Esophagus (tissue), 2 donors: ENCODE measurements around the gene PAQR7. TPM values are rescaled to one million over a fixed set of nuclear protein-coding genes. Genes with fewer than 3 reads are reported as not detected.
A peak's percentile ranks its signal among the peaks of the same experiment; 100 is the strongest.

ENCODE experiments used
- H3K27ac ChIP-seq, 2 donors: one replicate each; pipeline ENCODE4 v1.5.1; 2013; ENCODE audit warnings: low read depth in 2 of 2, mild to moderate bottlenecking in 2 of 2, inconsistent platforms in 1 of 2, low read length in 1 of 2, moderate library complexity in 1 of 2
- H3K27me3 ChIP-seq, 2 donors: one replicate each; pipeline ENCODE4 v1.6.1; 2013; ENCODE audit warnings: low read length in 2 of 2, control low read depth in 1 of 2, mild to moderate bottlenecking in 1 of 2; ENCODE audit not compliant: insufficient read depth in 2 of 2, control insufficient read depth in 1 of 2
- H3K36me3 ChIP-seq, 2 donors: one replicate each; pipeline ENCODE4 v1.6.1; 2013; ENCODE audit warnings: low read length in 1 of 2; ENCODE audit not compliant: control insufficient read depth in 2 of 2, insufficient read depth in 2 of 2
- H3K4me1 ChIP-seq, 2 donors: one replicate each; pipeline ENCODE4 v1.6.1; 2013; ENCODE audit warnings: low read length in 1 of 2; ENCODE audit not compliant: control insufficient read depth in 2 of 2, insufficient read depth in 2 of 2
- H3K4me3 ChIP-seq, 2 donors: one replicate each; pipeline ENCODE4 v1.5.1; 2013; ENCODE audit warnings: low read length in 2 of 2, mild to moderate bottlenecking in 2 of 2, low read depth in 1 of 2, moderate library complexity in 1 of 2
- H3K9me3 ChIP-seq, 2 donors: one replicate each; pipeline ENCODE4 v1.6.1; 2013; ENCODE audit warnings: mild to moderate bottlenecking in 2 of 2, low read depth in 1 of 2, low read length in 1 of 2, moderate library complexity in 1 of 2; ENCODE audit not compliant: control insufficient read depth in 2 of 2, insufficient read depth in 1 of 2
- WGBS, 2 donors: extraction: QIAGEN DNeasy Blood & Tissue Kit; methylation state at CpG; one replicate each; pipeline ENCODE4 v1.1.7; 2013; 5-methylcytosine and 5-hydroxymethylcytosine counted together
- polyA plus RNA-seq, 2 donors: library from polyadenylated mRNA; stranded (reverse); fragments of 200-250 nt; gene quantifications; one replicate each; pipeline ENCODE4 v1.2.3, GENCODE V29; 2013
- donor health status: healthy with polysubstance abuse.
- donor health status: Bipolar disorder and iron deficiency.

Gene PAQR7
- polyA plus RNA-seq, 2 donors: 9.5 to 14.3 TPM

- 16 to 27% methylated on average over 29 to 32 of the region's 32 CpGs for WGBS, 2 donors
- Histone ChIP-seq H3K27ac (peak overlapping the region; percentile 92 to 95), H3K4me1 (peaks cover 10 to 24% of the 10 kb centered on the region in 2 donors)
These were observed 566 bp upstream of the PAQR7 start for GRCh38 chr1:25875856-25876692.

GRCh38 chr1:25874635-25875153 lies 814 bp downstream of the PAQR7 start:
- WGBS, 2 donors: 23 to 25% methylated on average over 8 of the region's 8 CpGs
- H3K4me3 ChIP-seq: peak overlapping the region; percentile 61 to 75
- H3K9me3 ChIP-seq: no peaks in the 10 kb centered on the region
- peaks cover 0 to 3% of the 10 kb centered on the region in 2 donors for H3K36me3 ChIP-seq
- H3K27ac ChIP-seq: peak overlapping the region; percentile 92 to 95
- peaks cover 11 to 23% of the 10 kb centered on the region in 2 donors for H3K4me1 ChIP-seq
- H3K27me3 ChIP-seq: no peaks in the 10 kb centered on the region

More at GRCh38 chr1:25875856-25876692, 566 bp upstream of the PAQR7 start:
- H3K9me3 ChIP-seq: no peaks in the 10 kb centered on the region
- H3K36me3 ChIP-seq: no peaks in the 10 kb centered on the region
- peak overlapping the region; percentile 61 to 75 for H3K4me3 ChIP-seq
- no peaks in the 10 kb centered on the region for H3K27me3 ChIP-seq

DNA sequence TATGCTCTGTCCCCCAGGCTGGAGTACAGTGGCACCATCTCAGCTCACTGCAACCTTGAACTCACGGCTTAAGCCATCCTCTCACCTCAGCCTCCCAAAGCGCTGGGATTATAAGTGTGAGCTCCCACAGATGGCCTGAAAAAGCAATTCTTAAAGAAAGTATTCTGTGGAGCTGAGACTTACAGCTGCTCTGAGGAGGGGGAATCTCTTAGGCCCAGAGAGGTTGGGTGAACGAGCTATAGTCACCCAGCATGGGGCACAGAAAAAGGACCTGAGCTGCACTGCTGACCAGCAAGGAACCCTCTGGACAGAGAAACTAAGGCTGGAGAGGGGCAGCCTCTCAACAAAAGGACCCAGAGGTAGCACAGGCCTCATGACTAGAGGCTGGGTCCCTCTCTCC lies 1.3 kb downstream of the PAQR7 start:
- H3K36me3 ChIP-seq: peaks cover 0 to 3% of the 10 kb centered on the region in 2 donors
- 82 to 87% methylated on average over 3 of the region's 3 CpGs for WGBS, 2 donors
- no peaks in the 10 kb centered on the region for H3K9me3 ChIP-seq
- no peaks in the 10 kb centered on the region for H3K27me3 ChIP-seq
- H3K27ac ChIP-seq: peak overlapping the region; percentile 92 to 95
- peak overlapping the region; percentile 61 to 75 for H3K4me3 ChIP-seq
- peaks cover 11 to 20% of the 10 kb centered on the region in 2 donors for H3K4me1 ChIP-seq

DNA sequence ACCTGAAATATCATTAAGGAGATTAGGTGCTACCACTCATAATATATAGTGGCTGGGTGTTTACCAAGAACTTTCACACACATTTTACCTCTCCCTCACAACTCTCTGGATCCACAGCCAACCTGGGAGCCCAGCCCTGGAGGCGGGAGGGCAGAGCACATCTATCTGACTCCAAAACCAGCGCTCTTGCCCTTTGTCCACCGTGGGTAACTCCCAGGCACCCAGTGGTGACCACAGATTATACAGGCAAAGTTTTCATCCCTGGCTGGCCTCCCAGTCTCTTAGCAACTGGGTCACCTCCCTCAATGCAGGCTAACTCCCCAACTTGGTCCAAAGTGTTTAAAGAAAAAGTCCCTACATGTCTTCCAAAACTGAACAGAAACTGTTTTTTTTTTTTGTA lies 2.4 kb downstream of the PAQR7 start:
- 35 to 51% methylated on average over 3 of the region's 3 CpGs for WGBS, 2 donors
- Histone ChIP-seq H3K36me3 (peaks cover 0 to 3% of the 10 kb centered on the region in 2 donors), H3K9me3 (no peaks in the 10 kb centered on the region), H3K27me3 (no peaks in the 10 kb centered on the region), H3K27ac (peak overlapping the region; percentile 62 to 90), H3K4me3 (no peak overlapping the region), H3K4me1 (peaks cover 11 to 20% of the 10 kb centered on the region in 2 donors)

DNA sequence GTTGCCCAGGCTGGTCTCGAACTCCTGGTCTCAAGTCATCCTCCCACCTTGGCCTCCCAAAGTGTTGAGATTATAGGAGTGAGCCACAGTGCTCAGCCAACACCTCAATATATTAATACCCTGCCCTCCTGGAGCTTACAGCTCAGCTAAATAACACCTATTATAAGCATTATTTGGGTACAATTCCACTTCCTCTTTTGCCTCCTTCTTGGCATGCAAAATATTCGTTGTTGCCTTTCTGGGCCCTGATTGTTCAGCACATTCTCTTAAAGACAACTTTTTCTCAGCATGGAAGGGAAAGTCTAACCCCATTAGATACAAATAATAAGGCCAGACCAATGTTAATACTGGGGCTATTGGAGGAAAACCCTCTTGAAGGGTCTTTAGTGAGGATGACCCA lies 2.8 kb downstream of the PAQR7 start:
- H3K4me3 ChIP-seq: no peak overlapping the region
- H3K4me1 ChIP-seq: peaks cover 11 to 25% of the 10 kb centered on the region in 2 donors
- no peaks in the 10 kb centered on the region for H3K9me3 ChIP-seq
- peaks cover 0 to 3% of the 10 kb centered on the region in 2 donors for H3K36me3 ChIP-seq
- 49 to 60% methylated on average over 2 of the region's 2 CpGs for WGBS, 2 donors
- H3K27me3 ChIP-seq: no peaks in the 10 kb centered on the region
- H3K27ac ChIP-seq: peak overlapping the region; percentile 86 to 90

DNA sequence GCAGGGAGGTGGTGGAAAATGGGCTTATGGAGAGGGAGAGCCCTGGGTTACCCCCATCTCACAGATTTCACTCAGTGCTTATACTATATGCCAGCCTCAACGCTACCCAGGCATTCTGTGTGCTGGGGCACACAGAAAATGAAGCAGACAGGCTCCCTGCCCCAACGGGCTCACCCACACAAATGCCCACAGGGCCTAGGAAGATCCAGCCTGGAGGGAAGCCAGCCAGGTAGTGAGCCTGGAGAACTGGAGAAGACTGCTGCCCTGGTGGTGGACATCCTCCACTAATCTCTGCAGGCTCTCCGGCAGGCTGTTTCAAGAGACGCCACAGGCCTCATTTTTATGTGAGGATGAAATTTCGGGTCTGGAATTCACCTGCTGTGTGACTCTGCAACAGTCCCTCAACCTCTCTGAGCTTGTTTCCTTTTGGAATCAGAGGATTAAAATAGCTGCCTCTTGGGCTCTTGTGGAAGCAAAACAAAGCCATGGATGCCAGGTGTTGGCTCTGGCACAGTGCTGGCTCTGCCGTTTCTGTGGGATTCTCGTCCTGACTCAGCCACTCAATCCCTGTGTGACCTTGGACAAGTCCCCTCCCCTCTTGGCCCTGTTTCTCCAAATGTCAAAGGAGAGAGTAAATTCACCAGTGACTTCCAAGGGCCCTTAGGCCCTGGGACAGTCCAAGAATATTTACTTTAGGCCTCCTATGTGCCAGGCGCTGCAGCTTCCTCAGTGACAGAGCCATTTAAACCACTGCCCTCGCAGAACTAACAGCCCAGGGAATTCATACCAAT lies 3.6 kb downstream of the PAQR7 start:
- Histone ChIP-seq H3K36me3 (peaks cover 0 to 3% of the 10 kb centered on the region in 2 donors), H3K9me3 (no peaks in the 10 kb centered on the region), H3K27ac (peak overlapping the region; percentile 86 to 90), H3K4me3 (no peak overlapping the region), H3K27me3 (no peaks in the 10 kb centered on the region), H3K4me1 (peaks cover 11 to 28% of the 10 kb centered on the region in 2 donors)
- 51 to 54% methylated on average over 9 of the region's 9 CpGs for WGBS, 2 donors

DNA sequence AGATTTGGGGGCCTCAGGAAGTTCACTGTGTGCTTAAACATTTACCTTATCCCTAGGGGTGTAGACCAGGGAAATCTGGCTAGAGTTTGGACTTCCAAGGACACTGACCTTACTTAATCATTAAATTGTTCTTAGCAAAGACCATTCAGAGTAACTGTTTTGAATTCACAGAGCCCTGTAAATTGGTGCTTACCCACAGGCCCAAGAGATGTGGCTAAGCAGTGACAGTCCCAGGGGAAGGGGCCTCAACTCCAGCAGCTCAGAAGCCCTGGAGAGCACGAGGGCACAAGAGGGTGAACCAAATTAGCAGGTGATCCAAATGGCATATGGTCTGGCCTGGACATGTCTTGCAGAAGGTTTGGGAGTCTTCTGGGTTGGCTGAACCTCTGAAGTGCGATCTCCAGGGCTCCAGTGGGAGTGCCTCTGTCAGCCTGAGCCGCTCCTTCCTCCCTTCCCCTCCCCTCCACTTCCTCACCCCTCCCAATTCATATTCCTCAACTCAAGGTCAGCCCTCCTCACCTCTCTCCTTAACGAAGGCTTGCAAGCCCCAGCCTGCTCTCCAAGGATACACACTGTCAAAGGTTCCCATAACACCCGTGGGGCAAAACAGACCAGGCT lies 4.3 kb downstream of the PAQR7 start:
- WGBS, 2 donors: 31 to 35% methylated on average over 5 of the region's 5 CpGs

GRCh38 chr1:25870614-25871013 lies 4.9 kb downstream of the PAQR7 start:
- peaks cover 0 to 3% of the 10 kb centered on the region in 2 donors for H3K36me3 ChIP-seq
- H3K9me3 ChIP-seq: no peaks in the 10 kb centered on the region
- 59 to 76% methylated on average over 1 of the region's 1 CpG for WGBS, 2 donors
- no peaks in the 10 kb centered on the region for H3K27me3 ChIP-seq
- peaks cover 6 to 24% of the 10 kb centered on the region in 2 donors for H3K4me1 ChIP-seq
- peak overlapping the region in 1 of 2 donors; percentile 20 for H3K27ac ChIP-seq
- H3K4me3 ChIP-seq: no peak overlapping the region

More for the DNA sequence above, 4.3 kb downstream of the PAQR7 start:
- Histone ChIP-seq H3K27ac (peak overlapping the region; percentile 86 to 90), H3K27me3 (no peaks in the 10 kb centered on the region), H3K36me3 (peaks cover 0 to 3% of the 10 kb centered on the region in 2 donors), H3K4me3 (no peak overlapping the region), H3K9me3 (no peaks in the 10 kb centered on the region), H3K4me1 (peaks cover 10 to 26% of the 10 kb centered on the region in 2 donors)
